UCSD-AML1 (cell line): ENCODE data around the gene INSYN1.

ENCODE experiments used
- DNase-seq: peaks from one replicate; lab custom pipeline; 2025; ENCODE audit not compliant: unreplicated experiment; lab: John Stamatoyannopoulos, UW

The INSYN1 gene

GRCh38 chr15:73779974-73780373 lies 26.8 kb upstream of the INSYN1 start:
- DNase-seq, result no peak

GRCh38 chr15:73777741-73778140 lies 24.6 kb upstream of the INSYN1 start:
- DNase-seq, result no peak

GRCh38 chr15:73773428-73773827 lies 20.3 kb upstream of the INSYN1 start:
- no peak for DNase-seq

GRCh38 chr15:73771385-73772045 lies 18.4 kb upstream of the INSYN1 start:
- no peak for DNase-seq

GRCh38 chr15:73770050-73770449 lies 16.9 kb upstream of the INSYN1 start:
- DNase-seq, result no peak

GRCh38 chr15:73767806-73768501 lies 14.8 kb upstream of the INSYN1 start:
- no peak for DNase-seq

- no peak for DNase-seq
Measured at GRCh38 chr15:73766598-73766997, 13.4 kb upstream of the INSYN1 start.

- DNase-seq, result no peak
Measured at GRCh38 chr15:73765778-73766177, 12.6 kb upstream of the INSYN1 start.

- no peak for DNase-seq
Measured at GRCh38 chr15:73763931-73764330, 10.8 kb upstream of the INSYN1 start.

- DNase-seq, result no peak
Measured at GRCh38 chr15:73760330-73761329, 7.5 kb upstream of the INSYN1 start.

- no peak for DNase-seq
Measured at GRCh38 chr15:73758461-73758860, 5.3 kb upstream of the INSYN1 start.

GRCh38 chr15:73757571-73757970 lies 4.4 kb upstream of the INSYN1 start:
- DNase-seq, result no peak

- DNase-seq, result no peak
Measured at GRCh38 chr15:73756947-73757513, 3.9 kb upstream of the INSYN1 start.

GRCh38 chr15:73756390-73756789 lies 3.2 kb upstream of the INSYN1 start:
- DNase-seq, result no peak

- no peak for DNase-seq
Measured at GRCh38 chr15:73755946-73756345, 2.8 kb upstream of the INSYN1 start.

- no peak for DNase-seq
Measured at GRCh38 chr15:73755481-73755880, 2.3 kb upstream of the INSYN1 start.

- no peak for DNase-seq
Measured at GRCh38 chr15:73754461-73754860, 1.3 kb upstream of the INSYN1 start.

- no peak for DNase-seq
Measured at GRCh38 chr15:73752806-73753193, 351 bp downstream of the INSYN1 start.

- no peak for DNase-seq
Measured at GRCh38 chr15:73751899-73752805, 999 bp downstream of the INSYN1 start.

- DNase-seq, result no peak
Measured at GRCh38 chr15:73751511-73751898, 1.6 kb downstream of the INSYN1 start.
